Stimulated activated CD4-positive, alpha-beta T cell treated with anti-CD3 and anti-CD28 coated beads, Interleukin-4, amount 100 ng/mL, for 4 hours (primary cell): ENCODE results near the gene LSR.
A peak's percentile ranks its signal among the peaks of the same experiment; 100 is the strongest.

Source experiments
- DNase-seq, 2 experiments: peaks; one replicate each; pipeline ENCODE4 v3.0.0-alpha.2; 2020

Gene LSR

GRCh38 chr19:35249146-35249847 lies 495 bp downstream of the LSR start:
- no peak for DNase-seq

DNA sequence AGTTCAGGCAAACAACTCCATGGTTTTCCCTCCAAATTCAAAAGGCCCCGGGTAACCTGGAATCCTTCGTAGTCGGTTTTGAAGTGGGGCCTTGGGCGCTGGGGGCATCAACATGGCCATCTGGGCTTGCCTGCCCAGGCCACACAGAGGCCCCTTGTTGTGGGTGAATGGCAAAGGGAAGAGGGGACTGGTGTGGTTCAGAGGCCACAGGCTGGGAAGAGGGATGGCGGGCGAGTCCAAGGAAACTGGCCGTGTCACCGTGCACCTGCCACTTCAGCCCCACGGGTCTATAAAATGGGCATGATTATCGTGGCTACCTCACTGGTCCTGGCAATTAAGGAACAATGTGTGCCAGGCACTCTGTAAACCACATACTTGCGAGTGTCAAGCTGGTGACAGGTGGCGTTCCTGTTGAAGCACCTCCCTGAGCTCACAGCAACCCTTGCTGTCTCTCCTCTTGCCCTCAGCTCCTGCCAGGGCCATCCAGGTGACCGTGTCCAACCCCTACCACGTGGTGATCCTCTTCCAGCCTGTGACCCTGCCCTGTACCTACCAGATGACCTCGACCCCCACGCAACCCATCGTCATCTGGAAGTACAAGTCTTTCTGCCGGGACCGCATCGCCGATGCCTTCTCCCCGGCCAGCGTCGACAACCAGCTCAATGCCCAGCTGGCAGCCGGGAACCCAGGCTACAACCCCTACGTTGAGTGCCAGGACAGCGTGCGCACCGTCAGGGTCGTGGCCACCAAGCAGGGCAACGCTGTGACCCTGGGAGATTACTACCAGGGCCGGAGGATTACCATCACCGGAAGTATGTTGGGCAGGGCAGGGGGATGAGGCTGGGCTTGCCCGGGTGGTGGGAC lies 1.3 kb downstream of the LSR start:
- no peak for DNase-seq

DNA sequence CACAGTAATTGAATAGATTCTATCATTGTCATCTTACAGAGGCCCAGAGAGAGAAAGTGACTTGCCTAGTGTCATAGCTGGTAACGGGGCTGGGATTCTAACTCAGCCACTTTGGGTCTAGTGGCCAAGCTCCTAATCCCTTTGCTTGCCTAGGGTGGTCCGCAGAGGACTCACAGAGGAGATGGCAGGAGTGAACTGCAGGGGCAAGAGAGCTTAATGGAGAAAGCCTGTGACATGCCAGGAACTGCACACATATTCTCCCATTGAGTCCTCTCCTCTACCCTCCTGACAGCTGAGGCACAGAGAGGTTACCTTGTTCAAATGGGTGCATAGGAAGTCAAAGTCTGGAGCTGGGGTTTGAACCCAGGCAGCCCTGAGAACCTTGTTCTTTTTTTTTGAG lies 2.7 kb downstream of the LSR start:
- no peak for DNase-seq

DNA sequence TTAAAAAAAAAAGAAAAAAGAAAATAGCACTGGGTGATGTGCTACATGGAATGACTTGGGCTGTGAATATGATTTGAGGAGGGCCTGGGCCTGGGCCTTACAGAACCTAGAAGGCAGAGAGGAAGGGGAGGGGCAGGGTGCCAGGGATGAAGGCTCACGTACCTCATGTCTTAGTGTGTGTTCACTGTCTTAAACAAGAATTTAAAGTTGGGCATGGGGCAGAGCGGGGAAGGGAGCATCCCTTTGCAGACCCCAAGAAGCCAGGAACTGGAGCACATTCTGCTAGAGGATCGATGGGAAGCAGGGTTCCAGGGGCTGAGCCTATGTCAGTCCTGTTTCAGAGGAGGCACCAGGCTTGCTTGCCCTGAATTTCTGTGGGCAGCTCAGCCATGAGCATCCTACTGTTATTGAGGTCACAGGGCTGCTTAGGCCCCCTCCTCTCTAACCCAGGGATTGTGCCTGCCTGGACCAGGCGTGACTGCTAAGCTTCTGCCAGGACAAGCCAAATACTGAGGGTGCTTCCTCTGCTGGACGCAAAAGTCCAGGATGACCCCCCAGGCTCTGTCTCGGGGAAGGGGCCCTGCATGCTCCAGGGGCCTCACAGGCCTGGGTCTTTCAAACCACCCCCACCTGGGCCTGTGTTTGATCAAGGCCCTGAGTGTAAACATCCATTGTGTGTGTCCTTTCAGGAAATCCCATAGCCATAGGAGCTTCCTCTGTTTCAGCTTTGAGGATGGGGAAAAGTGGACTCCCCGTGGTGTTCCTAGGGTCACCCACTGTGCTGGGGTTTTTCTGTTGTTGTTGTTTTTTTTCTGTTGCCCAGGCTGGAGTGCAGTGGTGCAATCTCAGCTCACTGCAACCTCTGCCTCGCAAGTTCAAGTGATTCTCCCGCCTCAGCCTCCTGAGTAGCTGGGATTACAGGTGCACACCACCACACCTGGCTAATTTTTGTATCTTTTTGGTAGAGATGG lies 4.8 kb downstream of the LSR start:
- no peak for DNase-seq

- no peak for DNase-seq
Observed at GRCh38 chr19:35254341-35255297, 5.8 kb downstream of the LSR start.

DNA sequence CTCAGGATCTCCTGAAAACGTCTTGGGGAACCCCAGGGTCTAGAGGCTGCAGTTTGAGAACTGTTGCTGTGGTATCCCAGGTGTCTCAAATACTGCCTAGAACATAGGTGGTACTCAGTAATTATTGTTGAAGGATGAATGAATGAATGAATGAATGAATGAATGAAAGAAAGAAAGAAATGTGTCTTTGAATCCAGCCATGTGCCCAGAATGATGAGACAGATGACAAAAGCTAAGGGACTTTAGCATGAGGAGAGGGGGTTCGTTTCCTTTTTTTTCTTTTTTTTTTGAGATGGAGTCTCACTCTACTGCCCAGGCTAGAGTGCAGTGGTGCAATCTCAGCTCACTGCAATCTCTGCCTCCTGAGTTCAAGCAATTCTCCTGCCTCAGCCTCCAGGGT lies 7.8 kb downstream of the LSR start:
- no peak for DNase-seq

DNA sequence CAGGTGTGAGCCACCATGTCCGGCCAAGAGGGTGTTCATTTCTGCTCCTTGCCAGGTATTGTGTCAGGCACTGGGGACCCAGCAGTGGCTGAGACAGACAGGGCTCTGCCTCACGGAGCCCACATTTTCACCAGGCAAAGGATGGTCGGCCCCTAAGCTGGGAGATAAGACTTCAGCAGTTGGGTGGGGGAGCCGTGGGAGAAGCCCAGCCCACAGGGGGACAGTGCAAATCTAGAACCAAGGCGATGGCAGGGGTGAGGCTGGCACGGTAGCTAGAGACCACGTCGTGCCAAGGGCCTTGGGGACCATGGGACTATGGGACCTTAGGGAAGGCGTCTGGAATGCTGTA lies 8.3 kb downstream of the LSR start:
- DNase-seq, result no peak

- DNase-seq, result no peak
Observed at GRCh38 chr19:35260694-35261304, 12.0 kb downstream of the LSR start.

- no peak for DNase-seq
Observed at GRCh38 chr19:35261356-35262100, 12.7 kb downstream of the LSR start.

DNA sequence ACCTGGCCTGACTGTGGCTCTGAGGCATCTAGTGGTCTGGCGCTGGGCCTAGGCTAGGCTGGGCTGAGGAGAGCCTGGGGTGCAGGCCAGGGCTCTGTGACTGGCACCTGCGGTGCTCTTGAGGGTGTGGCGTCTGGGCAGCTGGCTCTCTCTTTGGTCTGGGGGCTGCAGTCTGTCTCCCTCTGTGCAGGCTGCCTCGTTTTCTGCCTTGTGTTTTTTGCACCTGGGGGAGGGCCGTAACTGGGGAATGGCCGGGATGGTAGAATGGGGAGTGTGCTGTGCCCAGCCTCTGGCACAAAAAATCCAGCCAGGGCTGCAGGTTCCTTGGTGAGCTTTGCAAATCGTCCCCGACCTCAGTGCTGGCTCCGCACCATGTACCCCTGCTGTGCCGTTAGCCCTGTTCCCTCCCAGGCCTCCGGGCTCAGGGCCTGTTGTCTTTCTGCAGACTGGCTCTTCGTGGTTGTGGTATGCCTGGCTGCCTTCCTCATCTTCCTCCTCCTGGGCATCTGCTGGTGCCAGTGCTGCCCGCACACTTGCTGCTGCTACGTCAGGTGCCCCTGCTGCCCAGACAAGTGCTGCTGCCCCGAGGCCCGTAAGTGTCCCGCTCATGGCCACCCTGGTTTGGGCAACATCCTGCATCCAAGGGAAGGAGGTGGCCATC lies 13.4 kb downstream of the LSR start:
- no peak for DNase-seq

DNA sequence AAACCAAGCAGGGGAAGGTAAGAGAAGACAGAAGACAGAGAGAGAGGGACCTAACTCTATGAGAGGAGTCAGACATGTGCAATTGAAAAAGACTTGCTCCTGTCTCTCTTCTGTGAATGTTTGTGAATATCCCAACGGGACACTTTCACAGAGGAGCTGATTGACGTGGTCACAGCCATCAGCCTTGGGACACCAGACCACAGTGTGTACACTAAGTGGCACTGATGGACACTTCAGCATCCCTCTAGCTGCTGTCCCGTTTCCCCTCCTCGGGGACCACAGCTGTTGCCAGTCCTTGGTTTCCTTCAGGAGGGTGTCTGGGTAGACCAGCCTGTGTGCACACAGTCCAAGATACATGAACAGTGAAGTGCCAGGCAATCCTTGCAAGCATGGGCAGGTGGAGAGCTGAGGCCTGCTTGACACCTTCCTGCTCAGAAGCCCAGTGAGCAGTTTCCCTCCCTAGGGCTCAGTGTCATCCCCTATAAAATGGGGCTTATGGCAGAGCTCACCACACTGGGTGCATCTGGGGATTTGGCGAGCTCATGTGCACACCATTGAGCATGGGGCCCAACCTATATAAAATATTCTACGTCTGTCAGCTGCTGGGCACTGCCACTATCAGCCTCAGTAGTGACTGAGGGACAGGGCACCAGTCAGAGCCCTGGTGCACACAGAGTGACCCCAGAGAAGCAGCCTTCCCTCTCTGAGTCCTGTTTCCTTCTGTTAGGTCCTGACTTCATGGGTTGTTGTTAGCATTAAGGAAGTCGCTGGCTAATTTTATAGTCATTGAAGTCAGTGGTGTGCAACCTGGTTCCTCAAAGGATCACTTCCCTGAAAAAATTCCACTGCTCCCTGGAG lies 15.7 kb downstream of the LSR start:
- DNase-seq, result no peak

GRCh38 chr19:35265126-35265899 lies 16.5 kb downstream of the LSR start:
- DNase-seq, result no peak

DNA sequence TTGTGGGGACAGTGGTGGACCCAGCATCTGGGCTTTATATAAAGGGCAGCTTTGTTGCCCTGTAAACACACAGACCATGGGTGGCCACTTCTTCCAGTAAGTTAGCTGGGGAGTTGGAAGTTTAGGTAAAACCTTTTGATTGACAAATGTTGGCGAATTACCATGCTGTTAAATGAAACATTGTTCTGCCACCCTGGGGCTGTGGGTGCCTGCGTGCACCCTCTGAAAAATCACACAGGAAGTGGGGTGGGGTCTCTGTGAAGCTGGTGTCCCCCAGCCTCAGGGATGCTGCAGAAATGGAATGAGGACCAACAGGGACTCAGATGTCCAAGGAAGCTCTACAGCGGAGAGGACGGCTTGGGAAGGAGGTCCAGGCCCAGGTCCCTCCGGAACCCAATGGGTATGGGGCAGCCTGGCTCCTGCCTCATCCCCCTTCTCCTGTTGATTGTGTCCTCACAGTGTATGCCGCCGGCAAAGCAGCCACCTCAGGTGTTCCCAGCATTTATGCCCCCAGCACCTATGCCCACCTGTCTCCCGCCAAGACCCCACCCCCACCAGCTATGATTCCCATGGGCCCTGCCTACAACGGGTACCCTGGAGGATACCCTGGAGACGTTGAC lies 17.2 kb downstream of the LSR start:
- no peak for DNase-seq

DNA sequence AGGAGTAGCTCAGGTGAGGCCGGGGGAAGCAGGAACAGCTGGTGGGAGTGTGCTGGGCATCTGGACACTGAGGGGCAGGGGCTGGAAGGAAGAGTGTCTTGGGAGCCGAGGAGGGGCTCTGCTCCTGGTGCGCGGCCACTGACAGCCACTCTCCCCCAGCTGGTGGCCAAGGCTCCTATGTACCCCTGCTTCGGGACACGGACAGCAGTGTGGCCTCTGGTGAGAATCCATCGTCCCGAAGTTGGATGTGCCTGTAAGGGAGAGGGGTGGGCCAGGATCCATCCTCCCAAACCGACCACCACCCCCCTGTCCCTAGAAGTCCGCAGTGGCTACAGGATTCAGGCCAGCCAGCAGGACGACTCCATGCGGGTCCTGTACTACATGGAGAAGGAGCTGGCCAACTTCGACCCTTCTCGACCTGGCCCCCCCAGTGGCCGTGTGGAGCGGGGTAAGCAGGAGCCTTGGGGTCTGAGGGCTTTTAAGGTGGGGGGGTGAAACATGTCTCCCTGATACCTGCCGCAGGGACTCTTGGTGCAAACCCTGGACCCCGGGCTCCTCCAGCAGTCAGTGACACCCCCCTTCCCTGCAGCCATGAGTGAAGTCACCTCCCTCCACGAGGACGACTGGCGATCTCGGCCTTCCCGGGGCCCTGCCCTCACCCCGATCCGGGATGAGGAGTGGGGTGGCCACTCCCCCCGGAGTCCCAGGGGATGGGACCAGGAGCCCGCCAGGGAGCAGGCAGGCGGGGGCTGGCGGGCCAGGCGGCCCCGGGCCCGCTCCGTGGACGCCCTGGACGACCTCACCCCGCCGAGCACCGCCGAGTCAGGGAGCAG lies 17.9 kb downstream of the LSR start:
- no peak for DNase-seq

- DNase-seq, result peak; percentile 54 to 63
Observed at GRCh38 chr19:35267353-35267817, 18.6 kb downstream of the LSR start.

DNA sequence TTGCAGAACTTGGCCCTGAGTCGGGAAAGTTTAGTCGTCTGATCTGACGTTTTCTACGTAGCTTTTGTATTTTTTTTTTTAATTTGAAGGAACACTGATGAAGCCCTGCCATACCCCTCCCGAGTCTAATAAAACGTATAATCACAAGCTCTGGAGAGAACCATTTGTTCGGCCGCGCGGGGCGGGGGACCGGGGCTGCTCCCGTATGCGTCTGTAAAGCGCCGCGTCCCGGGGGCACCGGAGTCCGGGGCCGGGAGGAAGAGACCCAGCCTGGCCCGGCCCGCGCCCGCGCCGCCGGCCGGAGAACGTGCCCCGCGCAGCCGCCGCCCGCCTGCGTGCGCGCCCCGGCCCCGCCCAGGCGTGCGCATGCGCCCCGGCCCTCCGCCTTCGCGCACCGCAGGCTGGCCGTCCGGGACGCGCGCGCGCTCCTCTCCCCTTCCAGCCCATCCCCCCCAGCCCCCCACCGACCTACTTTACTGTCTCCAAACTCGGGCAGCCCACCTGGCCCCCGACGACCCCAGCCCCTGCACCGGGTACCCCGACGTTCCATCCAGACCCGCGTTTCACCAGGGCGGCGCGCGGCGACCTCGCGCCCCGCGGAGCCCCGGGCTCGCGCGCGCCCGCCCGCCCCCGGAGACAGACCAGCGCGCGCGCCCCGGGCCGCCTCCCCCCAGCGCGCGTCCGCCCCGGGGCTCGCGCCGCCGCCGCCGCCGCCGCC lies 19.2 kb downstream of the LSR start:
- peak; percentile 67 to 78 for DNase-seq
